AG09309 (cell line): ENCODE results near the gene IAH1.

Experiments
- DNase-seq: peaks from one replicate; pipeline ENCODE4 v3.0.0-alpha.2; 2010; ENCODE audit warnings: low read depth
- H3K4me3 ChIP-seq: 2 replicates; pipeline ENCODE4 v1.5.1; 2011; ENCODE audit warnings: mild to moderate bottlenecking, low read depth, low read length, moderate library complexity; ENCODE audit not compliant: control insufficient read depth
- TF ChIP-seq, protein P1 (sequence below): IDR thresholded peaks from 2 replicates; pipeline ENCODE4 v1.5.1; 2011; ENCODE audit warnings: mild to moderate bottlenecking, low read depth, low read length, inconsistent platforms; ENCODE audit not compliant: insufficient read depth, control insufficient read depth; ENCODE audit errors: missing control alignments

IAH1 gene

DNA sequence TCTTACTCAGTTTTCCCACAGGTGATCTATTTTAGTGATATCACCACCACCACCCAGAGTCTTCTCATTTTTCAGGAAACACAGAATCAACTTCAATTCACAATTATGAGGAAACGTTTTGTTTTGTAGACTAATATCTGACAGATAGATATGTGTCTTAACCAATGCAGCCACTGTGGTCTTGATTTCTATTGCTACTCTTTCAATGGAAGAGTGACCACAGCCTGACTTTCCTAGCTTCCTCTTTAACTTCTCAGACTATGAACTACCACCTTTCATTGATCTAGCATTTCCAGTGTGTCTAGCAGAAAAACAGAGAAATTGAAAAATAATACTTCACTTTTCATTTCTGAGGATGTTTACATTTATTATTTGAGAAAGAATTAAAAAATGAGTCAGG lies 60.8 kb downstream of the IAH1 start:
- TF ChIP-seq, protein P1, sequence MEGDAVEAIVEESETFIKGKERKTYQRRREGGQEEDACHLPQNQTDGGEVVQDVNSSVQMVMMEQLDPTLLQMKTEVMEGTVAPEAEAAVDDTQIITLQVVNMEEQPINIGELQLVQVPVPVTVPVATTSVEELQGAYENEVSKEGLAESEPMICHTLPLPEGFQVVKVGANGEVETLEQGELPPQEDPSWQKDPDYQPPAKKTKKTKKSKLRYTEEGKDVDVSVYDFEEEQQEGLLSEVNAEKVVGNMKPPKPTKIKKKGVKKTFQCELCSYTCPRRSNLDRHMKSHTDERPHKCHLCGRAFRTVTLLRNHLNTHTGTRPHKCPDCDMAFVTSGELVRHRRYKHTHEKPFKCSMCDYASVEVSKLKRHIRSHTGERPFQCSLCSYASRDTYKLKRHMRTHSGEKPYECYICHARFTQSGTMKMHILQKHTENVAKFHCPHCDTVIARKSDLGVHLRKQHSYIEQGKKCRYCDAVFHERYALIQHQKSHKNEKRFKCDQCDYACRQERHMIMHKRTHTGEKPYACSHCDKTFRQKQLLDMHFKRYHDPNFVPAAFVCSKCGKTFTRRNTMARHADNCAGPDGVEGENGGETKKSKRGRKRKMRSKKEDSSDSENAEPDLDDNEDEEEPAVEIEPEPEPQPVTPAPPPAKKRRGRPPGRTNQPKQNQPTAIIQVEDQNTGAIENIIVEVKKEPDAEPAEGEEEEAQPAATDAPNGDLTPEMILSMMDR, result no peak
- DNase-seq, result no peak
- H3K4me3 ChIP-seq, result no peak overlapping the region

DNA sequence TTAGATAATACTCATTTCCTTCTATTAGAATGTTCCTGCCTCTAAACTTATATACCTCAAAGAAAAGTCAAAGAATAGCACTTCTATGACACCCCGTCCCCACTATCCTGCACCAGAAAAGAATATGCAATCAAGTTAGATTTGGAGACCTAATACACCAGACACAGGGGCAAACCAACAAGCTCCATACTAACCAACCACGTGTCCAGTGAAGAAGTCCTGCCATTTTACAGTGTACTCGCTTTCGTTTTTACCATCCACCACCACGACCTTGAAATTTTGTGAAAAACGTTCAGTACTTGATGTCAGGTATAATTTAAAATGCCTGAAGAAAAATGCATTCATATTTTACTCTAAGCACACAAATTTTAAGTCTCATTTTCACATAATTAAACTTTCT lies 62.2 kb downstream of the IAH1 start:
- TF ChIP-seq, protein P1, result no peak
- H3K4me3 ChIP-seq, result no peak overlapping the region
- DNase-seq, result no peak

DNA sequence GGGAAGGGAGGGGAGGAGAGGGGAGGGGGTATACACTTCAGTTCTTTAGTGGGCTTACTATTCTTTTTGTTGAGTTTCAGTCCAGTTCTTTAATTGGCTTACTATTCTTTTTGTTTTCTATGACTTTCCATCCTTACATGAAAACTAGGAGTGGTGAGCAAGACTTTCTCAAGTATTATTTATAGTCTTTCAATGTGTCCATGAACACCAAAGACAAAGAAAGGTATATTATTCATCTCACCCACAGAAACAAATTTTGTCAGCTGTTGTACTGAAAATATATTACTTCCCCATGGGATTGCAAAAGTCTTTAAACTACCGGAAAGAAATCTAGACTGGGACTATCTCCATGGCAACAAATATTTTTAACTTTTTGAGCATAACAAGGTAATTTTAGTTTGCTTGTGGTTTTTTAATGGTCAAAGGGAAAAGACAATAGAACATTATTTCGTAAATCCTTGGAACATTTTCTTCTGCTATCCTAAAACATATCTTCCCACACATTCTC lies 63.7 kb downstream of the IAH1 start:
- TF ChIP-seq, protein P1, result no peak
- peak; percentile 91 for DNase-seq
- no peak overlapping the region for H3K4me3 ChIP-seq
